CD4-positive, CD25-positive, alpha-beta regulatory T cell (primary cell): ENCODE measurements around the gene LRP4. TPM values are rescaled to one million over a fixed set of nuclear protein-coding genes. Genes with fewer than 3 reads are reported as not detected.
A peak's percentile ranks its signal among the peaks of the same experiment; 100 is the strongest.

Experiments
- ATAC-seq, 2 donors: fragments of 150-1000 bp; cut with Tn5 transposase; one replicate each; pipeline ENCODE4 v1.10.0; 2021; ENCODE audit warnings: low read depth in 2 of 2, moderate number of reproducible peaks in 2 of 2, moderate library complexity in 1 of 2
- DNase-seq, 3 donors: peaks; one replicate each; pipeline versions ENCODE4 v3.0.0 to v3.0.0-alpha.2; 2012 to 2022; ENCODE audit warnings: mixed read lengths in 1 of 3
- H3K27ac ChIP-seq: one replicate; pipeline ENCODE4 v1.7.0; 2013; ENCODE audit warnings: mild to moderate bottlenecking, low read length; ENCODE audit not compliant: insufficient read depth, poor library complexity, severe bottlenecking
- H3K27me3 ChIP-seq: one replicate; pipeline ENCODE4 v1.7.0; 2013; ENCODE audit warnings: low read length; ENCODE audit not compliant: control insufficient read depth, insufficient read depth
- H3K36me3 ChIP-seq: one replicate; pipeline ENCODE4 v1.7.0; 2013; ENCODE audit warnings: mild to moderate bottlenecking, low read length, moderate library complexity; ENCODE audit not compliant: control insufficient read depth, insufficient read depth
- H3K4me1 ChIP-seq: 2 replicates; pipeline ENCODE4 v1.7.0; 2013; ENCODE audit warnings: mild to moderate bottlenecking, low read length; ENCODE audit not compliant: insufficient read depth, control insufficient read depth, poor library complexity, severe bottlenecking
- H3K4me3 ChIP-seq: one replicate; pipeline ENCODE4 v1.7.0; 2013; ENCODE audit warnings: low read depth, mild to moderate bottlenecking, low read length, moderate library complexity
- H3K9me3 ChIP-seq, 2 experiments: 1 replicate in 1 of 2; 2 replicates in 1 of 2; pipeline ENCODE4 v1.7.0; 2013; ENCODE audit warnings: low read length in 2 of 2, mild to moderate bottlenecking in 1 of 2, moderate library complexity in 1 of 2; ENCODE audit not compliant: control insufficient read depth in 2 of 2
- H3K27ac Mint-ChIP-seq, 3 donors: one replicate each; pipeline ENCODE4 v1.8.0; 2020 to 2022; ENCODE audit warnings: mild to moderate bottlenecking in 3 of 3, mixed read lengths in 3 of 3, moderate library complexity in 2 of 3
- H3K27me3 Mint-ChIP-seq: one replicate; pipeline ENCODE4 v1.8.0; 2022; ENCODE audit warnings: mild to moderate bottlenecking, mixed read lengths
- H3K36me3 Mint-ChIP-seq: one replicate; pipeline ENCODE4 v1.8.0; 2020; ENCODE audit warnings: mixed read lengths
- H3K4me1 Mint-ChIP-seq, 4 donors: one replicate each; pipeline ENCODE4 v1.8.0; 2020 to 2022; ENCODE audit warnings: mixed read lengths in 4 of 4, mild to moderate bottlenecking in 1 of 4
- H3K4me3 Mint-ChIP-seq, 4 donors: one replicate each; pipeline ENCODE4 v1.8.0; 2020 to 2022; ENCODE audit warnings: mild to moderate bottlenecking in 4 of 4, mixed read lengths in 4 of 4, moderate library complexity in 3 of 4
- H3K9me3 Mint-ChIP-seq, 7 donors: one replicate each; pipeline ENCODE4 v1.8.0; 2020 to 2022; ENCODE audit warnings: mixed read lengths in 7 of 7, mild to moderate bottlenecking in 3 of 7, moderate library complexity in 2 of 7
- polyA plus RNA-seq, 4 donors: library from polyadenylated mRNA; unstranded; fragments of 300-500 nt; fragmentation: Illumina TruSeq; gene quantifications; one replicate each; pipeline ENCODE4 v1.2.3, GENCODE V29; 2021
- total RNA-seq: library from RNA; stranded (reverse); gene quantifications from one replicate; pipeline ENCODE4 v1.2.3, GENCODE V29; 2022

Gene LRP4
- total and polyA plus RNA-seq, 5 donors from 2014 or later, result 0.05 TPM; not detected in 4

DNA sequence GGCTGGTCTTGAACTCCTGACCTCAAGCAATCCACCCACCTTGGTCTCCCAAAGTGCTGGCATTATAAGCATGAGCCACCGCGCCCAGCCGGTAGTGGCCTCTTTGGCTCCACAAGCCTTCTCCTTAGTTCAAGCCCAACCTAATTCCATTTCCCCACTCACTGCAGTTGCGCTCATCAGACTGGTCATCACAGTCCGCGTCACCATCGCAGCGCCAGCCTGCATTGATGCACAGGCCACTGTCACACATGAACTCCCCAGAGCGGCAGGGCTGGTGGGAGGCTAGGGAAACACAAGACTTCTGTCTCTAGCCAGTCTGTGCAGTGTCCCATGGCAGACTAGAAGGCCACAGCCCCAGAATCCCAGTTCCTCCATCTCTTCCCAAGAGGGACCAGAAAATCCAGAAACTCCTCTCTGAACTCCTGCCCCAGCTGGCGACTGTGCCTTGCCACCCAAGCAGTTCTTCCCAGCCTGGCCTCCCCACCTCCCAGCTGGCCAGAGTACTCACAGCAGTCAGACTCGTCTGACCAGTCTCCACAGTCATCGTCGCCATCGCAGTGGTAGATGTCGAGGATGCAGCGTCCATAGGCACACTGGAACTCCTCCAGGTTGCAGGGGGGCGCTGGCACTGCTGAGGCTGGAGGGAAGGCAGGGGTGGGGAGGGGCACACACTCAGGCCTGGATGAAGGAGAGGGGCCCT, 19.8 kb downstream of the LRP4 start:
- Mint-ChIP-seq H3K36me3 (no peaks in the 10 kb centered on the region), H3K27ac (no peak overlapping the region), H3K4me1 (no peaks in the 10 kb centered on the region), H3K27me3 (no peaks in the 10 kb centered on the region), H3K9me3 (no peaks in the 10 kb centered on the region), H3K4me3 (no peak overlapping the region)
- Histone ChIP-seq H3K36me3 (no peaks in the 10 kb centered on the region), H3K4me1 (no peaks in the 10 kb centered on the region), H3K27ac (no peak overlapping the region), H3K9me3 (no peaks in the 10 kb centered on the region), H3K27me3 (no peaks in the 10 kb centered on the region), H3K4me3 (no peak overlapping the region)
- DNase-seq (no peak), ATAC-seq (no peak)

DNA sequence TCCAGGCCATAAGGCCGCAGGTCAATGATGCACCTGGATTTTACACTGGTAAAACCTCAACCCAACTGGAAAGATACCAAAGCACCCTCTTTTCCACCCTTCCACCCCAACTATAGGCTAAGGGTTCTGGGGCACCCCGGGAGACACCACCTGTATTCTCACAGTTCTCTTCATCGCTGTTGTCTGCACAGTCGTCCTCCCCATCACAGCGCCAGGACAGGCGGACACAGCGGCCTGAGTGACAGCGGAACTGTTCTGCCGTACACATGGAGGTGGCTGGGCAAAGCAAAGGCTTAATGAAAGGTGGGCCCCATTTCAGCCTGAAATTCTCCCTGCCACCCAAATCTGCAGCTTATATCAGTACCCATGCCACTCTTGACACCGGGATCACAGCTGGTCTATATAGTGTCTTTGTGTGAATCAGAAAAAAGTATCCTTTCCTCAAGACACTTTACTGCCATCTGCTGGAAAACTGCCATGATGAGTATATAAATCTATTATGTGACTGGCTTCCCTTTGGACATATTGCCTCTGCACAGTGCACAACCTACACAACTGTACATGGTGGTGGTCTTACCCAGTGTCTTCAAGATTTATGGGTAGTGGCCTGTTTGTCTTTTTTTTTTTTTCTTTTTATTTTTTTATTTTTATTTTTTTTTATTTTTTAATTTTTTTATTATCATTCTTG, 21.5 kb downstream of the LRP4 start:
- Mint-ChIP-seq H3K9me3 (no peaks in the 10 kb centered on the region), H3K4me1 (no peaks in the 10 kb centered on the region), H3K36me3 (no peaks in the 10 kb centered on the region), H3K27me3 (no peaks in the 10 kb centered on the region), H3K4me3 (no peak overlapping the region), H3K27ac (no peak overlapping the region)
- no peak for ATAC-seq
- DNase-seq, result peak in 1 of 3 donors; percentile 69
- Histone ChIP-seq H3K27ac (no peak overlapping the region), H3K4me1 (no peaks in the 10 kb centered on the region), H3K27me3 (no peaks in the 10 kb centered on the region), H3K36me3 (no peaks in the 10 kb centered on the region), H3K9me3 (no peaks in the 10 kb centered on the region), H3K4me3 (no peak overlapping the region)

GRCh38 chr11:46895821-46896220, 22.5 kb downstream of the LRP4 start:
- DNase-seq (no peak), ATAC-seq (no peak)
- Histone ChIP-seq H3K36me3 (no peaks in the 10 kb centered on the region), H3K4me3 (no peak overlapping the region), H3K9me3 (no peaks in the 10 kb centered on the region), H3K27ac (no peak overlapping the region), H3K4me1 (no peaks in the 10 kb centered on the region), H3K27me3 (no peaks in the 10 kb centered on the region)
- H3K4me3 Mint-ChIP-seq, result no peak overlapping the region
- H3K27ac Mint-ChIP-seq, result no peak overlapping the region
- no peaks in the 10 kb centered on the region for H3K27me3 Mint-ChIP-seq
- H3K4me1 Mint-ChIP-seq, result no peaks in the 10 kb centered on the region
- no peaks in the 10 kb centered on the region for H3K36me3 Mint-ChIP-seq
- no peaks in the 10 kb centered on the region for H3K9me3 Mint-ChIP-seq

GRCh38 chr11:46894961-46895360, 23.4 kb downstream of the LRP4 start:
- Mint-ChIP-seq H3K4me1 (no peaks in the 10 kb centered on the region), H3K9me3 (peaks cover 0 to 2% (median 0%) of the 10 kb centered on the region in 7 donors), H3K27me3 (no peaks in the 10 kb centered on the region), H3K27ac (no peak overlapping the region), H3K4me3 (no peak overlapping the region), H3K36me3 (no peaks in the 10 kb centered on the region)
- Histone ChIP-seq H3K36me3 (no peaks in the 10 kb centered on the region), H3K27ac (no peak overlapping the region), H3K9me3 (no peaks in the 10 kb centered on the region), H3K27me3 (no peaks in the 10 kb centered on the region), H3K4me1 (no peaks in the 10 kb centered on the region), H3K4me3 (no peak overlapping the region)
- ATAC-seq (no peak), DNase-seq (no peak)

DNA sequence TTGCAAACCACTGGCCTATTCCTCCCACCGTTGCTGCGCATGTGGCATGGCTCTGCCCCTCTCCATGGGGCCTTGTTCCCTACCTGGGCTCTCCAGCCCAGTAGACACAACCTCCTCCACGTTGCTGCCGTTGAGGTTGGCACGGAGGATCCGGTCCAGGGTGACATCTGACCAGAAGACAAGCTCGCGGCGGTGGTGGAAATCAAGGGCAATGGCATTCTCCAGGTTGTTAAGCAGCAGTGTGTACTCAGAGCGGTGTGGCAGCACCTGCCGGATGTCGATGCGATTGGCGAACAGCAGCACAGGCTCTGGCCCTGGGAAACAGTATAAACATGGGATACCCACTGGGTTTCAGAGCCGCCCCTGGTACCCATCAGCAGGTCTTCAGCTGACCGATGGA, 23.8 kb downstream of the LRP4 start:
- H3K27ac Mint-ChIP-seq, result no peak overlapping the region
- peaks cover 0 to 2% (median 0%) of the 10 kb centered on the region in 7 donors for H3K9me3 Mint-ChIP-seq
- H3K36me3 Mint-ChIP-seq, result no peaks in the 10 kb centered on the region
- Histone ChIP-seq H3K4me3 (no peak overlapping the region), H3K27me3 (no peaks in the 10 kb centered on the region), H3K4me1 (no peaks in the 10 kb centered on the region), H3K36me3 (no peaks in the 10 kb centered on the region), H3K9me3 (no peaks in the 10 kb centered on the region), H3K27ac (no peak overlapping the region)
- ATAC-seq (no peak), DNase-seq (no peak)
- no peak overlapping the region for H3K4me3 Mint-ChIP-seq
- H3K27me3 Mint-ChIP-seq, result peaks cover 4% of the 10 kb centered on the region
- peaks cover 0 to 3% (median 0%) of the 10 kb centered on the region in 4 donors for H3K4me1 Mint-ChIP-seq

- no peak for DNase-seq
- no peaks in the 10 kb centered on the region for H3K4me1 ChIP-seq
- Mint-ChIP-seq H3K4me1 (peaks cover 0 to 3% (median 0%) of the 10 kb centered on the region in 4 donors), H3K4me3 (no peak overlapping the region), H3K9me3 (peaks cover 0 to 2% (median 0%) of the 10 kb centered on the region in 7 donors), H3K36me3 (no peaks in the 10 kb centered on the region), H3K27ac (no peak overlapping the region), H3K27me3 (peaks cover 9% of the 10 kb centered on the region)
- H3K9me3 ChIP-seq, result no peaks in the 10 kb centered on the region
- H3K27me3 ChIP-seq, result no peaks in the 10 kb centered on the region
- no peak overlapping the region for H3K4me3 ChIP-seq
- H3K36me3 ChIP-seq, result no peaks in the 10 kb centered on the region
- ATAC-seq, result no peak
- H3K27ac ChIP-seq, result no peak overlapping the region
Observed at GRCh38 chr11:46892838-46893237, 25.5 kb downstream of the LRP4 start.

GRCh38 chr11:46892109-46892508, 26.2 kb downstream of the LRP4 start:
- H3K4me3 Mint-ChIP-seq, result no peak overlapping the region
- DNase-seq, result no peak
- peaks cover 0 to 2% (median 0%) of the 10 kb centered on the region in 7 donors for H3K9me3 Mint-ChIP-seq
- Histone ChIP-seq H3K27ac (no peak overlapping the region), H3K9me3 (no peaks in the 10 kb centered on the region), H3K27me3 (no peaks in the 10 kb centered on the region), H3K4me3 (no peak overlapping the region), H3K4me1 (no peaks in the 10 kb centered on the region), H3K36me3 (no peaks in the 10 kb centered on the region)
- no peaks in the 10 kb centered on the region for H3K36me3 Mint-ChIP-seq
- peaks cover 9% of the 10 kb centered on the region for H3K27me3 Mint-ChIP-seq
- H3K27ac Mint-ChIP-seq, result no peak overlapping the region
- ATAC-seq, result no peak
- peaks cover 0 to 3% (median 0%) of the 10 kb centered on the region in 4 donors for H3K4me1 Mint-ChIP-seq

GRCh38 chr11:46890665-46891064, 27.7 kb downstream of the LRP4 start:
- H3K36me3 ChIP-seq, result no peaks in the 10 kb centered on the region
- no peaks in the 10 kb centered on the region for H3K4me1 ChIP-seq
- Mint-ChIP-seq H3K36me3 (no peaks in the 10 kb centered on the region), H3K9me3 (peaks cover 0 to 2% (median 0%) of the 10 kb centered on the region in 7 donors), H3K4me3 (no peak overlapping the region), H3K27ac (peak overlapping the region in 1 of 3 donors; percentile 77), H3K4me1 (peaks cover 0 to 3% (median 0%) of the 10 kb centered on the region in 4 donors), H3K27me3 (peaks cover 9% of the 10 kb centered on the region)
- DNase-seq (no peak), ATAC-seq (no peak)
- H3K4me3 ChIP-seq, result no peak overlapping the region
- no peak overlapping the region for H3K27ac ChIP-seq
- no peaks in the 10 kb centered on the region for H3K27me3 ChIP-seq
- no peaks in the 10 kb centered on the region for H3K9me3 ChIP-seq
